Gastrocnemius medialis (tissue), 4 donors: Measurements from ENCODE around the gene SDC3.

ENCODE experiments used
- POLR2A ChIP-seq, 2 donors: fragments of 450-650 bp; IDR thresholded peaks; one replicate each; pipeline ENCODE4 v1.6.1; 2017; ENCODE audit warnings: antibody characterized with exemption in 2 of 2, mild to moderate bottlenecking in 2 of 2, moderate library complexity in 2 of 2
- TF ChIP-seq, protein P1 (sequence below), 5 experiments: fragments of 450-650 bp in 3 of 5; fragments of 200-600 bp in 2 of 5; sonication (generic) in 2 of 5; IDR thresholded peaks in 4 of 5; conservative IDR thresholded peaks in 1 of 5; 1 replicate in 4 of 5; 2 replicates in 1 of 5; pipeline ENCODE4 v1.5.1; 2016 to 2019; ENCODE audit warnings: antibody characterized with exemption in 5 of 5, mild to moderate bottlenecking in 3 of 5, moderate library complexity in 3 of 5

DNA sequence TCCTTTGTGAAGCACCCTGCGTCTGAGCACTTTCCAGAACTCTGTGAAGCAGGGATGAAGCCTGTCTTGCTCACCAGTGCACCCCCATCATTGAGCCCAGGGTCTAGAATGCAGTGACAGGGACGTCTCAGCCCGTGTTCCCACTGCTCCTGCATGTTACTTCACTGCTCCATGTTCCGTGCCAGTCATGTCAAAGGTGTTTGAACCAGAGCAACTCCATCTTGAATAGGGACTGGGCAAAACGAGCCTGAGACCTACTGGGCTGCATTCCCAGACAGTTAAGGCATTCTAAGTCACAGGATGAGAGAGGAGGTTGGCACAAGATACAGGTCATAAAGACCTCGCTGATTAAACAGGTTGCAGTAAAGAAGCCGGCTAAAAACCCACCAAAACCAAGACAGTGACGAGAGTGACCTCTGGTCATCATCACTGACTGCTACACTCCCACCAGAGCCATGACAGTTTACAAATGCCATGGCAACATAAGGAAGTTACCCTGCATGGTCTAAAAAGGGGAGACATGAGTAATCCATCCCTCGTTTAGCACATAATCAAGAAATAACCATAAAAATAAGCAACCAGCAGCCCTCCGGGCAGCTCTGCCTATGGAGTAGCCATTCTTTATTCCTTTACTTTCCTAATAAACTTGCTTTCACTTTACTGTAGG is 63.2 kb downstream of the SDC3 start:
- TF ChIP-seq, protein P1, sequence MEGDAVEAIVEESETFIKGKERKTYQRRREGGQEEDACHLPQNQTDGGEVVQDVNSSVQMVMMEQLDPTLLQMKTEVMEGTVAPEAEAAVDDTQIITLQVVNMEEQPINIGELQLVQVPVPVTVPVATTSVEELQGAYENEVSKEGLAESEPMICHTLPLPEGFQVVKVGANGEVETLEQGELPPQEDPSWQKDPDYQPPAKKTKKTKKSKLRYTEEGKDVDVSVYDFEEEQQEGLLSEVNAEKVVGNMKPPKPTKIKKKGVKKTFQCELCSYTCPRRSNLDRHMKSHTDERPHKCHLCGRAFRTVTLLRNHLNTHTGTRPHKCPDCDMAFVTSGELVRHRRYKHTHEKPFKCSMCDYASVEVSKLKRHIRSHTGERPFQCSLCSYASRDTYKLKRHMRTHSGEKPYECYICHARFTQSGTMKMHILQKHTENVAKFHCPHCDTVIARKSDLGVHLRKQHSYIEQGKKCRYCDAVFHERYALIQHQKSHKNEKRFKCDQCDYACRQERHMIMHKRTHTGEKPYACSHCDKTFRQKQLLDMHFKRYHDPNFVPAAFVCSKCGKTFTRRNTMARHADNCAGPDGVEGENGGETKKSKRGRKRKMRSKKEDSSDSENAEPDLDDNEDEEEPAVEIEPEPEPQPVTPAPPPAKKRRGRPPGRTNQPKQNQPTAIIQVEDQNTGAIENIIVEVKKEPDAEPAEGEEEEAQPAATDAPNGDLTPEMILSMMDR (IDR thresholded peaks at IDR 0.05 in 4 of 5, conservative IDR thresholded peaks at IDR 0.05 in 1 of 5): no peak
- no peak for TF ChIP-seq POLR2A (IDR thresholded peaks at IDR 0.05)
